Ectodermal cell (in vitro differentiated cells): Measurements from ENCODE around the gene MYO1A.

ENCODE experiments used
- H3K27ac ChIP-seq: 2 replicates; pipeline ENCODE4 v1.7.0; 2013; ENCODE audit warnings: mild to moderate bottlenecking, low read depth, low read length; ENCODE audit not compliant: insufficient read depth, poor library complexity, severe bottlenecking
- H3K27me3 ChIP-seq: 2 replicates; pipeline ENCODE4 v1.7.0; 2013; ENCODE audit warnings: mild to moderate bottlenecking, low read length; ENCODE audit not compliant: insufficient read depth, control insufficient read depth, poor library complexity, severe bottlenecking
- H3K36me3 ChIP-seq: one replicate; pipeline ENCODE4 v1.7.0; 2013; ENCODE audit warnings: low read length; ENCODE audit not compliant: control insufficient read depth, insufficient read depth
- H3K4me1 ChIP-seq: one replicate; pipeline ENCODE4 v1.7.0; 2013; ENCODE audit warnings: low read length; ENCODE audit not compliant: control insufficient read depth, insufficient read depth
- H3K4me3 ChIP-seq: 2 replicates; pipeline ENCODE4 v1.7.0; 2013; ENCODE audit warnings: low read depth, low read length, control low read depth; ENCODE audit not compliant: insufficient read depth
- H3K9me3 ChIP-seq: 2 replicates; pipeline ENCODE4 v1.7.0; 2013; ENCODE audit warnings: mild to moderate bottlenecking, low read length, moderate library complexity; ENCODE audit not compliant: control insufficient read depth
- WGBS, 2 experiments: methylation state at CpG; one replicate each; pipeline ENCODE4 v1.1.7; 2013; ENCODE audit warnings: missing lambda C conversion rate in 2 of 2; 5-methylcytosine and 5-hydroxymethylcytosine counted together

MYO1A gene

GRCh38 chr12:56995201-56995929 lies 54.6 kb downstream of the MYO1A start:
- Histone ChIP-seq H3K27ac (no peak overlapping the region), H3K36me3 (peaks cover 3% of the 10 kb centered on the region), H3K4me3 (no peak overlapping the region), H3K27me3 (no peaks in the 10 kb centered on the region), H3K4me1 (no peaks in the 10 kb centered on the region), H3K9me3 (no peaks in the 10 kb centered on the region)
- WGBS, 2 experiments = 94 to 95% methylated on average over 26 of the region's 26 CpGs

GRCh38 chr12:56994231-56994746 lies 55.6 kb downstream of the MYO1A start:
- no peak overlapping the region for H3K4me3 ChIP-seq
- H3K27me3 ChIP-seq = no peaks in the 10 kb centered on the region
- no peaks in the 10 kb centered on the region for H3K4me1 ChIP-seq
- H3K9me3 ChIP-seq = no peaks in the 10 kb centered on the region
- WGBS, 2 experiments = 74 to 78% methylated on average over 10 of the region's 10 CpGs
- no peak overlapping the region for H3K27ac ChIP-seq
- no peaks in the 10 kb centered on the region for H3K36me3 ChIP-seq

- H3K9me3 ChIP-seq = no peaks in the 10 kb centered on the region
- no peak overlapping the region for H3K4me3 ChIP-seq
- H3K27ac ChIP-seq = no peak overlapping the region
- WGBS, 2 experiments = 80 to 81% methylated on average over 10 of the region's 10 CpGs
- H3K27me3 ChIP-seq = no peaks in the 10 kb centered on the region
- no peaks in the 10 kb centered on the region for H3K4me1 ChIP-seq
- H3K36me3 ChIP-seq = no peaks in the 10 kb centered on the region
These were observed 56.6 kb downstream of the MYO1A start for GRCh38 chr12:56993346-56993745.

DNA sequence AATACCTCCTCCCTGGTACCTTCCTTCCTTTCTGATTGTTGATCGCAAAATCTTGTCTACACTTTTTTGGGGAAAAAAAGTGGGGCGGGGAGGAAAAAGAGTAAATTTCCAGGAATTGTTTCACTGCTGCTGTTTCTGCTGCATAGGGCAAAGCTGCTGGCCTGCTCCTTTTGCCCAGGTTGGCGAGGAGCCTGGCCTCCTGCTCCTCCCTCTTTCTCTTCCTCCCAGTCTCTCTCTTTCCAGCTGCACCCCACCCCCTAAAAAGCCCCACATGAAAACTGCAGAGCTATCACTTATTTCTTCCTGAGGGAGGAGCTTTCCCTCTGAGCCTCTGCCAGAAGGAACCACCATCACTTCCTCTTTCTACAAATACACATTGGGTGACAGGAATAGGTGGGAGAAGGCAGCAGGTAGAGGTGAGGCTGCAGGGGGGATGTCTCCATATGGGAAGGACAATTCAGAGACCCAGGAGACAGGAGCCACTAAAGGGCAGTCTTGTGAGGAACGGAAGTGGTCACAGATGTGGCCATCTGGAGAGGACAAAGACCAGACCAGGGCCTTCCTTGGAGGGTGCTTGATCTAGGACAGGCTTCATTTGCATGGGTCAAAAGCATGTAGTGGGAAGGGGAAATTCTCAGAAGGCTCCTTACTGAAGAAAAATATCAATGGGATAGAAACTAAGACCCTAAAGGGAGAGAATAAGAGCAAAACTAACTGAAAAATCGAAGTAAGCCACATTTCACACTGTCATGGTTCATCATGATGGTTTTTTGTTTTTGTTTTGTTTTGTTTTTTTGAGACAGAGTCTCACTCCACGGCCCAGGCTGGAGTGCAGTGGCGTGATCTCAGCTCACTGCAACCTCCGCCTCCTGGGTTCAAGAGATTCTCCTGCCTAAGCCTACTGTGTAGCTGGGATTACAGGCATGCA lies 58.3 kb downstream of the MYO1A start:
- H3K4me3 ChIP-seq = no peak overlapping the region
- WGBS, 2 experiments = 92% methylated on average over 8 of the region's 8 CpGs
- no peaks in the 10 kb centered on the region for H3K27me3 ChIP-seq

DNA sequence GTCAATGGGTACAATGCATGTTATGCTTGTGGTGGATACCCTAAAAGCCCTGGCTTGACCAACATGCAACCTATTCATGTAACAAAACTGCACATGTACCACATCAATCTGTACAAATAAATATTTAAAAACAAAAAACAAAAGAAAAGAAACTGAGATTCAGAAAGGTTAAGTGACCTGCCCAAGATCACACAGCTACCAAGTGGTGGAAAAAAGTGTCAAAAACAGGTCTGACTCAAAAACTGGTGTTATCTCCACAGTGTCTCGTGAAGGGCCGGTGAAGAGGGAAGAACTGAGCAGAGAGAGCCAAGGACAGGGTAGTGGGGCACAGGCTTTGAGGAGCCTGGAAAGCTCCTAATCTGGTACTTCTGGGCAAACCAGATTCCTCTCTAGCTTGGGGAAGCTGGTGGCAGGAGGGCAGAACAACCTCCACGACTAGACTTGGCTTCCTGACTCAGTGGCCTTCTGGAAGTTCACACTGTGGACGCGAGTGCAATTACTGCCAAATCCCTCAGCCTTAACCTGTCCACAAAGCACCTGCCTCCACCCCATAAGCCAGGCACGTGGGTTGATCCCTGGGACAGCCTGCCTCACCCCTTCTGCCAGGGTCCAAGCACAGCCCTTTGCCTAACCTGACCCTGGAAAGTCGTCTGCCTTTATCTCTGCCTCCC lies 59.1 kb downstream of the MYO1A start:
- Histone ChIP-seq H3K36me3 (no peaks in the 10 kb centered on the region), H3K27ac (no peak overlapping the region)

More for the DNA sequence above, 58.3 kb downstream of the MYO1A start:
- H3K4me1 ChIP-seq = no peaks in the 10 kb centered on the region
- no peaks in the 10 kb centered on the region for H3K9me3 ChIP-seq
- no peaks in the 10 kb centered on the region for H3K36me3 ChIP-seq
- no peak overlapping the region for H3K27ac ChIP-seq

GRCh38 chr12:56989861-56990610 lies 59.9 kb downstream of the MYO1A start:
- no peaks in the 10 kb centered on the region for H3K4me1 ChIP-seq
- 94 to 99% methylated on average over 6 to 7 of the region's 7 CpGs for WGBS, 2 experiments
- no peaks in the 10 kb centered on the region for H3K9me3 ChIP-seq
- H3K36me3 ChIP-seq = no peaks in the 10 kb centered on the region
- H3K4me3 ChIP-seq = no peak overlapping the region
- no peaks in the 10 kb centered on the region for H3K27me3 ChIP-seq
- H3K27ac ChIP-seq = no peak overlapping the region

More for the DNA sequence above, 59.1 kb downstream of the MYO1A start:
- H3K4me1 ChIP-seq = no peaks in the 10 kb centered on the region
- WGBS, 2 experiments = 87 to 89% methylated on average over 7 of the region's 7 CpGs
- no peaks in the 10 kb centered on the region for H3K9me3 ChIP-seq
- no peaks in the 10 kb centered on the region for H3K27me3 ChIP-seq
- no peak overlapping the region for H3K4me3 ChIP-seq

GRCh38 chr12:56988207-56988739 lies 61.7 kb downstream of the MYO1A start:
- Histone ChIP-seq H3K27ac (no peak overlapping the region), H3K4me1 (no peaks in the 10 kb centered on the region)

DNA sequence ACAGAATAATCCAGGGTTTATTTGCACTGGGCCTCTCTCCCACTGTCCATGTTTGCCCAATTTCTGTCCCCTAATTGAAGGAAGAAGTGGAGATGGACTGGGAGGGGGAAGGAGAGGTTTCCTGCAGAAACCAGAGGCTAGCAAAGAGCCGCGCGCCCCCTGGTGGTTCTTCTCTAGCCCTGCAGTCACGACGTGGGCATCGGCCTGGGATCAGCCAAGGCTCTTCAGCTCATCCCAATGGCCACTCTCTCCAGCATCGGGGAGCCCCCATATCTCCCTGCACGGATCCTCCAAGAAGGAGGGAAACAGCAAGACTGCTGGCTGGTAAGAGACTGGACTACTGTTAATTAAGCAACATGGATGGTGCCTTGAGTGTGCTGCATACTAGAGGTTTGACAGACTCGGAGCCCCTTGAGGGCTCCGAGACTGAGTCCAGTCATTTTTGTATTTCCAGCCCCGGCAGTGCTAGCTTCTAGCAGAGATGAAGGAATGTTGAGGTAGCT lies 62.3 kb downstream of the MYO1A start:
- WGBS, 2 experiments = 32 to 35% methylated on average over 11 of the region's 11 CpGs
- Histone ChIP-seq H3K4me3 (no peak overlapping the region), H3K36me3 (no peaks in the 10 kb centered on the region), H3K9me3 (no peaks in the 10 kb centered on the region), H3K4me1 (no peaks in the 10 kb centered on the region), H3K27me3 (no peaks in the 10 kb centered on the region), H3K27ac (no peak overlapping the region)

More at GRCh38 chr12:56988207-56988739, 61.7 kb downstream of the MYO1A start:
- Histone ChIP-seq H3K4me3 (no peak overlapping the region), H3K9me3 (no peaks in the 10 kb centered on the region), H3K27me3 (no peaks in the 10 kb centered on the region), H3K36me3 (no peaks in the 10 kb centered on the region)
- WGBS, 2 experiments = 78 to 80% methylated on average over 5 of the region's 5 CpGs

- no peaks in the 10 kb centered on the region for H3K27me3 ChIP-seq
- H3K4me3 ChIP-seq = no peak overlapping the region
- no peak overlapping the region for H3K27ac ChIP-seq
- H3K4me1 ChIP-seq = no peaks in the 10 kb centered on the region
- H3K9me3 ChIP-seq = no peaks in the 10 kb centered on the region
- no peaks in the 10 kb centered on the region for H3K36me3 ChIP-seq
These were observed 62.9 kb downstream of the MYO1A start for GRCh38 chr12:56987011-56987410.
